Astrocyte (in vitro differentiated cells and primary cell): ENCODE measurements around the gene BTNL9. TPM values are rescaled to one million over a fixed set of nuclear protein-coding genes. Genes with fewer than 3 reads are reported as not detected.
"Not testable (repeated sequence)": the region's sequence is repeated elsewhere in the genome, so short reads cannot be mapped to it uniquely, and the experiment has no call there.

Source experiments
- DNase-seq: peaks from one replicate; pipeline ENCODE4 v3.0.0-alpha.2; 2010; ENCODE audit warnings: low read depth
- FAIRE-seq: peaks from 2 replicates; lab custom pipeline; 2011; peaks lifted over from hg19 to GRCh38; lab: Jason Lieb, UNC
- H2AFZ ChIP-seq: 2 replicates; pipeline ENCODE4 v1.6.0; 2012; ENCODE audit warnings: low read depth, low read length, inconsistent platforms
- H3K27ac ChIP-seq: 2 replicates; pipeline ENCODE4 v1.5.1; 2011; ENCODE audit warnings: low read depth, low read length, inconsistent platforms
- H3K27me3 ChIP-seq: 2 replicates; pipeline ENCODE4 v1.6.0; 2011; ENCODE audit warnings: low read length, inconsistent platforms; ENCODE audit not compliant: insufficient read depth
- H3K36me3 ChIP-seq: 2 replicates; pipeline ENCODE4 v1.5.1; 2011; ENCODE audit warnings: low read length, inconsistent platforms; ENCODE audit not compliant: insufficient read depth
- H3K4me1 ChIP-seq: 2 replicates; pipeline ENCODE4 v1.5.1; 2011; ENCODE audit warnings: low read length, inconsistent platforms; ENCODE audit not compliant: insufficient read depth
- H3K4me2 ChIP-seq: 2 replicates; pipeline ENCODE4 v1.6.0; 2012; ENCODE audit warnings: low read length, inconsistent platforms
- H3K4me3 ChIP-seq: 2 replicates; pipeline ENCODE4 v1.5.1; 2011; ENCODE audit warnings: low read depth, mild to moderate bottlenecking, low read length, inconsistent platforms; ENCODE audit not compliant: insufficient read depth
- H3K79me2 ChIP-seq: 2 replicates; pipeline ENCODE4 v1.6.0; 2012; ENCODE audit warnings: mild to moderate bottlenecking, low read length, inconsistent platforms; ENCODE audit not compliant: insufficient read depth
- H3K9ac ChIP-seq: 2 replicates; pipeline ENCODE4 v1.6.0; 2012; ENCODE audit warnings: mild to moderate bottlenecking, low read length, inconsistent platforms
- H3K9me3 ChIP-seq: 2 replicates; pipeline ENCODE4 v1.5.1; 2012; ENCODE audit warnings: low read depth, mild to moderate bottlenecking, low read length, inconsistent platforms; ENCODE audit not compliant: insufficient read depth
- H4K20me1 ChIP-seq: 2 replicates; pipeline ENCODE4 v1.6.0; 2012; ENCODE audit warnings: low read length, inconsistent platforms; ENCODE audit not compliant: insufficient read depth
- H3K27ac Mint-ChIP-seq: one replicate; pipeline ENCODE4 v1.8.0; 2021; ENCODE audit warnings: mild to moderate bottlenecking, mixed read lengths; ENCODE audit not compliant: unreplicated experiment
- H3K27me3 Mint-ChIP-seq: one replicate; pipeline ENCODE4 v1.8.0; 2021; ENCODE audit warnings: low read depth, mixed read lengths; ENCODE audit not compliant: unreplicated experiment
- H3K36me3 Mint-ChIP-seq: one replicate; pipeline ENCODE4 v1.8.0; 2021; ENCODE audit warnings: low read depth, mixed read lengths; ENCODE audit not compliant: unreplicated experiment
- H3K4me1 Mint-ChIP-seq: one replicate; pipeline ENCODE4 v1.8.0; 2021; ENCODE audit warnings: low read depth, mixed read lengths; ENCODE audit not compliant: unreplicated experiment
- H3K4me3 Mint-ChIP-seq: one replicate; pipeline ENCODE4 v1.8.0; 2021; ENCODE audit warnings: mild to moderate bottlenecking, moderate library complexity, mixed read lengths; ENCODE audit not compliant: unreplicated experiment
- H3K9me3 Mint-ChIP-seq: one replicate; pipeline ENCODE4 v1.8.0; 2021; ENCODE audit warnings: mild to moderate bottlenecking, mixed read lengths; ENCODE audit not compliant: unreplicated experiment
- CTCF ChIP-seq: IDR thresholded peaks from 2 replicates; pipeline ENCODE4 v1.5.1; 2011; ENCODE audit warnings: low read depth, mild to moderate bottlenecking, inconsistent platforms, low read length, moderate library complexity; ENCODE audit not compliant: insufficient read depth
- EZH2 ChIP-seq: IDR thresholded peaks from 2 replicates; pipeline ENCODE4 v1.6.1; 2012; ENCODE audit warnings: mild to moderate bottlenecking, low read length, inconsistent platforms; ENCODE audit not compliant: insufficient read depth
- total RNA-seq: library from RNA; stranded (reverse); gene quantifications from 2 replicates; pipeline ENCODE4 v1.2.1, GENCODE V29; 2021

The BTNL9 gene
- total RNA-seq, 1 donor from 2014 or later: not detected

DNA sequence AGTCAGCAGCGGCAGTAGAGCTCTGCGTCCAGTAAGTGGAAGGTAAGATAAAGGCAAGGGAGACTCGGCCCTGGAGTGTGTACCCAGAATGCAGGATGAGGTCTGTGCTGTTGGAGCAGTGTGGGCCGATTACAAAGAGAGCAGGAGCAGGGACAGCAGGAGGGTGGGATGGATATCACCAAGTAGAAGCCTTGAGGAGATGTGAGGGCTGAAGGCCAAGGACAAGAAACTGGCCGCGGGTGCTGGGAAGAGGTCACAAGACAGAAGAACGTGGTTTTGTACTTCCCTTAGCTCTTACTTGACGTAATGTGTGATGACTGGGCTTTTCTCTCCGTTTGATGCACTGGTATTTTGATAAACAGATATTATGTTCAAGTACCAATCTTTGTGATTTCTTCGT is 47.2 kb downstream of the BTNL9 start:
- no peak for FAIRE-seq
- H3K27ac ChIP-seq: no peak overlapping the region
- H3K27ac Mint-ChIP-seq: no peak overlapping the region

GRCh38 chr5:181088289-181088688 is 48.2 kb downstream of the BTNL9 start:
- Histone ChIP-seq H3K4me3 (no peak overlapping the region), H2AFZ (no peak overlapping the region), H3K9ac (no peak overlapping the region), H3K36me3 (no peaks in the 10 kb centered on the region), H3K9me3 (no peaks in the 10 kb centered on the region), H3K27me3 (no peaks in the 10 kb centered on the region), H3K4me1 (no peaks in the 10 kb centered on the region), H4K20me1 (no peaks in the 10 kb centered on the region), H3K79me2 (no peaks in the 10 kb centered on the region), H3K27ac (no peak overlapping the region), H3K4me2 (no peak overlapping the region)
- DNase-seq (no peak), FAIRE-seq (no peak)
- H3K4me3 Mint-ChIP-seq: no peak overlapping the region
- H3K9me3 Mint-ChIP-seq: peaks cover 3% of the 10 kb centered on the region
- no peak overlapping the region for H3K27ac Mint-ChIP-seq
- H3K4me1 Mint-ChIP-seq: no peaks in the 10 kb centered on the region
- peaks cover 1% of the 10 kb centered on the region for H3K36me3 Mint-ChIP-seq
- TF ChIP-seq EZH2 (no peak), CTCF (no peak)
- peaks cover 36% of the 10 kb centered on the region for H3K27me3 Mint-ChIP-seq

More for the DNA sequence above, 47.2 kb downstream of the BTNL9 start:
- H4K20me1 ChIP-seq: no peaks in the 10 kb centered on the region
- no peaks in the 10 kb centered on the region for H3K4me1 Mint-ChIP-seq
- peaks cover 1% of the 10 kb centered on the region for H3K36me3 Mint-ChIP-seq
- H3K9me3 ChIP-seq: no peaks in the 10 kb centered on the region
- no peak for DNase-seq
- H3K4me3 Mint-ChIP-seq: no peak overlapping the region
- no peaks in the 10 kb centered on the region for H3K27me3 ChIP-seq
- H3K9ac ChIP-seq: no peak overlapping the region
- H3K4me2 ChIP-seq: no peak overlapping the region
- H3K4me1 ChIP-seq: no peaks in the 10 kb centered on the region
- no peak overlapping the region for H2AFZ ChIP-seq
- H3K4me3 ChIP-seq: no peak overlapping the region
- peaks cover 3% of the 10 kb centered on the region for H3K9me3 Mint-ChIP-seq
- no peak for TF ChIP-seq CTCF
- no peak for TF ChIP-seq EZH2
- no peaks in the 10 kb centered on the region for H3K36me3 ChIP-seq
- H3K27me3 Mint-ChIP-seq: peaks cover 38% of the 10 kb centered on the region
- H3K79me2 ChIP-seq: no peaks in the 10 kb centered on the region

DNA sequence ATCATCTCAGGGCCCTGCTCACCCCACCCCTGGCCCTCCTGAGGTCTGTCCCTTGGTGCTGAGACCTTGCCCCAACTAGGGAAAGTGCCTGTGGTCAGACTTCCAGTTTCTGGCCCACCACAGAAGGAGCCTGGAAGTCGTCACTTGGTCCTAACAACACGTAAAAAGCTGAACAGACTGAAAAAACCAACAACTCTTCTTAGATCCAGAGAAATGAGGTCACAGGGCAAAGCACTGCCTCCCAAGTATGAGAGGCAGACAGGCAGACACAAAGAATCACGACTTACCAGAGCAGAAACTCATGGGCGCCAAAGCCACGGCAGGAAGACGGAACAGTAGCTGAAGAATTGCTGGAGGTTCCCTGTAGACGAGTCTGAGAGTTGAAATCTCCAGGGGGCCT is 52.4 kb downstream of the BTNL9 start:
- no peaks in the 10 kb centered on the region for H3K36me3 Mint-ChIP-seq
- H3K9me3 Mint-ChIP-seq: no peaks in the 10 kb centered on the region
- Histone ChIP-seq H3K27me3 (no peaks in the 10 kb centered on the region), H3K79me2 (no peaks in the 10 kb centered on the region), H3K4me1 (no peaks in the 10 kb centered on the region), H3K27ac (no peak overlapping the region), H3K9ac (no peak overlapping the region), H3K36me3 (no peaks in the 10 kb centered on the region), H4K20me1 (no peaks in the 10 kb centered on the region), H3K9me3 (no peaks in the 10 kb centered on the region), H3K4me2 (no peak overlapping the region), H3K4me3 (no peak overlapping the region), H2AFZ (no peak overlapping the region)
- peaks cover 11% of the 10 kb centered on the region for H3K27me3 Mint-ChIP-seq
- H3K4me1 Mint-ChIP-seq: no peaks in the 10 kb centered on the region
- no peak for TF ChIP-seq CTCF
- no peak for TF ChIP-seq EZH2
- no peak overlapping the region for H3K27ac Mint-ChIP-seq
- DNase-seq (no peak), FAIRE-seq (no peak)
- H3K4me3 Mint-ChIP-seq: no peak overlapping the region

- H3K27ac Mint-ChIP-seq, H3K9me3 ChIP-seq, H3K9ac ChIP-seq, H3K9me3 Mint-ChIP-seq, H3K4me2 ChIP-seq, H3K4me3 Mint-ChIP-seq, H3K4me1 Mint-ChIP-seq, FAIRE-seq, H3K36me3 Mint-ChIP-seq, H3K36me3 ChIP-seq, H3K79me2 ChIP-seq, H3K27ac ChIP-seq, H3K4me1 ChIP-seq, H3K4me3 ChIP-seq, DNase-seq, H2AFZ ChIP-seq, H4K20me1 ChIP-seq: not testable (repeated sequence)
- peaks cover 14% of the 10 kb centered on the region for H3K27me3 ChIP-seq
- H3K27me3 Mint-ChIP-seq: peaks cover 26% of the 10 kb centered on the region
Measured at GRCh38 chr5:181095162-181095561, 55.1 kb downstream of the BTNL9 start.
